Skeletal muscle tissue (tissue), 4 donors: Measurements from ENCODE around the gene GAPVD1. TPM values are rescaled to one million over a fixed set of nuclear protein-coding genes. Genes with fewer than 3 reads are reported as not detected.

Source experiments
- H3K27ac ChIP-seq: one replicate; pipeline ENCODE4 v1.7.0; 2013; ENCODE audit warnings: mild to moderate bottlenecking, low read depth, low read length, inconsistent platforms
- H3K27me3 ChIP-seq, 3 donors: one replicate each; pipeline ENCODE4 v1.7.0; 2013; ENCODE audit warnings: low read length in 3 of 3; ENCODE audit not compliant: control insufficient read depth in 3 of 3, insufficient read depth in 3 of 3
- H3K36me3 ChIP-seq, 3 donors: one replicate each; pipeline ENCODE4 v1.7.0; 2013; ENCODE audit warnings: low read length in 3 of 3; ENCODE audit not compliant: control insufficient read depth in 3 of 3, insufficient read depth in 3 of 3
- H3K4me1 ChIP-seq, 3 donors: one replicate each; pipeline ENCODE4 v1.7.0; 2013; ENCODE audit warnings: low read length in 3 of 3, mild to moderate bottlenecking in 3 of 3; ENCODE audit not compliant: control insufficient read depth in 3 of 3, insufficient read depth in 3 of 3
- H3K4me3 ChIP-seq, 3 donors: one replicate each; pipeline ENCODE4 v1.7.0; 2013; ENCODE audit warnings: low read length in 3 of 3
- H3K9ac ChIP-seq, 3 donors: one replicate each; pipeline ENCODE4 v1.7.0; 2013; ENCODE audit warnings: low read length in 3 of 3, mild to moderate bottlenecking in 3 of 3, moderate library complexity in 2 of 3, low read depth in 1 of 3
- H3K9me3 ChIP-seq, 3 donors: one replicate each; pipeline ENCODE4 v1.7.0; 2013; ENCODE audit warnings: low read length in 3 of 3; ENCODE audit not compliant: control insufficient read depth in 3 of 3
- total RNA-seq: library from RNA; depleted of rRNA; stranded (reverse); fragments of >200 nt; gene quantifications from one replicate; pipeline ENCODE4 v1.2.3, GENCODE V29; 2014
- donor health status: Osteomylitis.

The GAPVD1 gene
- total RNA-seq, 1 donor from 2014 or later = 42.3 TPM

DNA sequence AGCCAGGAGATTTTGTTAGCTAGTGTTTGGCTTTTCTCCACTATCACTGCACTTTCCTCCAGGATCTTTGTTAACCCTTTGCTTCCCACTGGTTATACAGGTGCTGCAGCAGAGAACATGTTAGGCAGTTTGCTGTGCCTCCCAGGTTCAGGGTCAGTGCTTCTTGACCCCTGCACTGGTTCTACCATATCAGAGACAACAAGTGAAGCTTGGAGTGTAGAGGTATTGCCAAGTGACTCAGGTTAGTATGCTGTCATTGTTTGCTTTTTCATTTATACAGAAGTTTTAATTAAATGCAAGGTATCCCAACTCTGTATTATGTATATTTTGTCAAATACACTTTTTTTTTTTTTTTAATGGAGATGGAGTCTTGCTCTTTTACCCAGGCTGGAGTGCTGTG, 68.4 kb downstream of the GAPVD1 start:
- H3K4me1 ChIP-seq = no peaks in the 10 kb centered on the region
- H3K36me3 ChIP-seq = peaks cover 34 to 47% (median 45%) of the 10 kb centered on the region in 3 donors
- no peak overlapping the region for H3K27ac ChIP-seq
- no peak overlapping the region for H3K9ac ChIP-seq
- no peaks in the 10 kb centered on the region for H3K27me3 ChIP-seq
- no peaks in the 10 kb centered on the region for H3K9me3 ChIP-seq
- no peak overlapping the region for H3K4me3 ChIP-seq

DNA sequence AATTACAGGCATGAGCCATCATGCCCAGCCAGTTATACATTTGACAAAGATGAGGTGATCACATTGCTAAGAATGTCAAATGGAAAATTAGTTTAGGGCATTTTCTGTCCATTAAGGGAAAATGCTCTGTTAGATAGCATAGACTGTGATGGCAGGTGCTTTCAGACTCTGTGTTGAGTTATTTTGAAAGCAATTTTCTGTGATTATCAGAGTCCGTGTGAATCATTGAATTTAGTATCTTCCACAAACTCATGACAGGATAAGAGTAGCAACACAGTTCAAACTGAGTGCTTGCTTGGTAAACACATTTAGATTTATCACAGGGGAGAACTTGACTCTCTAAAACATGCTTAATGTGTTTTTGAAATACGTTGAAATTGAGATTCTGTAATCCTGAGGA, 69.0 kb downstream of the GAPVD1 start:
- Histone ChIP-seq H3K4me1 (no peaks in the 10 kb centered on the region), H3K9ac (no peak overlapping the region), H3K27me3 (no peaks in the 10 kb centered on the region), H3K4me3 (no peak overlapping the region), H3K27ac (no peak overlapping the region), H3K36me3 (peaks cover 35 to 48% (median 42%) of the 10 kb centered on the region in 3 donors), H3K9me3 (no peaks in the 10 kb centered on the region)

DNA sequence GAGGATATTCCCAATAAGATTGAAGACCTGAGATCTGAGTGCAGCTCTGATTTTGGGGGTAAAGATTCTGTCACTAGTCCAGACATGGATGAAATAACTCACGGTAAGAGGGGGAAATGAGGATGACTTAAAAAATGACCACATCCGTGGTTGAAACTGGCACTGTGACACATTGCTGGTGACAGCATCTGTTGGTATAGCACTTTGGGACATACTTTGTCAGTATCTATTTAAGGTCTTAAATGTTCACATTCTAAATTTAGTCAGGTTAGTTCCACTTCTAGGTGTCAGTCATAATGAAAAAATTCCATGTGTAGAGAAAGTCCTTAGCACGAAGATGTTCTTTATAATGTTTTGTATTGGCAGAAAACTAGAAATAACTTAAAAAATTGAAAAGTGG, 70.9 kb downstream of the GAPVD1 start:
- no peaks in the 10 kb centered on the region for H3K27me3 ChIP-seq
- no peak overlapping the region for H3K4me3 ChIP-seq
- H3K4me1 ChIP-seq = no peaks in the 10 kb centered on the region
- no peak overlapping the region for H3K27ac ChIP-seq
- H3K36me3 ChIP-seq = peaks cover 35 to 46% (median 44%) of the 10 kb centered on the region in 3 donors
- no peaks in the 10 kb centered on the region for H3K9me3 ChIP-seq
- H3K9ac ChIP-seq = no peak overlapping the region

DNA sequence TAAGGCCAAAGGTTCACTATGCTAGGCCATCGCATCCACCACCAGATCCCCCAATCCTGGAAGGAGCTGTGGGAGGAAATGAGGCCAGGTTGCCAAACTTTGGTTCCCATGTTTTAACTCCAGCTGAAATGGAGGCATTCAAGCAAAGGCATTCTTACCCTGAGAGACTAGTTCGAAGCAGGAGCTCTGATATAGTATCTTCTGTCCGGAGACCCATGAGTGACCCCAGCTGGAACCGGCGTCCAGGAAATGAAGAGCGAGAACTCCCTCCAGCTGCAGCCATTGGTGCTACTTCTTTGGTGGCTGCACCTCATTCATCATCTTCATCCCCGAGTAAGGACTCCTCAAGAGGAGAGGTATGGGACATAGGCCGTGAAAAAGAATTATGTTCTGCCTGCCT, 75.6 kb downstream of the GAPVD1 start:
- H3K27me3 ChIP-seq = no peaks in the 10 kb centered on the region
- no peak overlapping the region for H3K27ac ChIP-seq
- H3K4me3 ChIP-seq = no peak overlapping the region
- no peak overlapping the region for H3K9ac ChIP-seq
- H3K36me3 ChIP-seq = peaks cover 32 to 64% (median 47%) of the 10 kb centered on the region in 3 donors
- no peaks in the 10 kb centered on the region for H3K4me1 ChIP-seq
- no peaks in the 10 kb centered on the region for H3K9me3 ChIP-seq

- Histone ChIP-seq H3K4me1 (no peaks in the 10 kb centered on the region), H3K4me3 (no peak overlapping the region), H3K27me3 (no peaks in the 10 kb centered on the region), H3K9ac (no peak overlapping the region), H3K9me3 (no peaks in the 10 kb centered on the region), H3K27ac (no peak overlapping the region), H3K36me3 (peaks cover 24 to 52% (median 49%) of the 10 kb centered on the region in 3 donors)
Observed at GRCh38 chr9:125338929-125339328, 77.3 kb downstream of the GAPVD1 start.

GRCh38 chr9:125341566-125341965, 79.9 kb downstream of the GAPVD1 start:
- Histone ChIP-seq H3K4me1 (no peaks in the 10 kb centered on the region), H3K9me3 (no peaks in the 10 kb centered on the region), H3K4me3 (no peak overlapping the region), H3K9ac (no peak overlapping the region), H3K27ac (no peak overlapping the region), H3K27me3 (no peaks in the 10 kb centered on the region), H3K36me3 (peaks cover 15 to 58% (median 50%) of the 10 kb centered on the region in 3 donors)

DNA sequence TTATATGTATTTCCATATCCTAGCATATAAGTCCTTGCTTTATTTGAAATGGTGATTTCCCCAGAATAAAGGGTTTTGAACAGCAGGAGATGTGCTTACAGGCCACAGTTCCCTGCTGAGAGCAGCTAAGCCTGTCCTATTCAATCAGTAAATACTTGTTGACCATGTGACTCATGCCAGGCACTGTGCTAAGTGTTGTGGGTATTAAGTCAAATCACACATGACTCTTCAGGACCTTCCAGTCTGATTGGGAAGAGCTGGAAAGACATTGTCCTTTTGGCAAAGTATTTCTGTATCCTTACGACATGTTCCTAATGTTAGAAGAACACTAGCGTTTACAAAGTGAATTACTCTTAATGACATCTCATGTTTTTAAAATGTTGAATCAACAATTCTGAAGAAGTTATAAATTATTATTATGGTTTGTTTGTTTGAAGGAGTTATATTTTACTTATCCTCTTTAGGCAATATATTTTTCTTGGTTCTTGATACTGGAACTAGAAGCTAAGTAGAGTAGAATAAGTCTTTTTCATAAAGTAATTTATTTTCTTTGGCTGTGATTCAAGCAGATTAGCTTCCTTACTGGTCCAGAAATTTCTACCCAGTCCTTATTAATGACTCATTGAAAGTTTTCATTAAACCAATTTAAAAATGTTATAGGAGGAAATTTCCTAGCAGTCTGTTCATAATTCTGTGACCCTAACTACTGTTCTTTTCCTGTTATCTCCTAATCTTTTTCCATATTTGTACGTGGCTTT, 82.1 kb downstream of the GAPVD1 start:
- Histone ChIP-seq H3K36me3 (peaks cover 12 to 54% (median 52%) of the 10 kb centered on the region in 3 donors), H3K4me1 (no peaks in the 10 kb centered on the region), H3K27ac (no peak overlapping the region), H3K27me3 (no peaks in the 10 kb centered on the region), H3K9me3 (no peaks in the 10 kb centered on the region), H3K9ac (no peak overlapping the region), H3K4me3 (no peak overlapping the region)

DNA sequence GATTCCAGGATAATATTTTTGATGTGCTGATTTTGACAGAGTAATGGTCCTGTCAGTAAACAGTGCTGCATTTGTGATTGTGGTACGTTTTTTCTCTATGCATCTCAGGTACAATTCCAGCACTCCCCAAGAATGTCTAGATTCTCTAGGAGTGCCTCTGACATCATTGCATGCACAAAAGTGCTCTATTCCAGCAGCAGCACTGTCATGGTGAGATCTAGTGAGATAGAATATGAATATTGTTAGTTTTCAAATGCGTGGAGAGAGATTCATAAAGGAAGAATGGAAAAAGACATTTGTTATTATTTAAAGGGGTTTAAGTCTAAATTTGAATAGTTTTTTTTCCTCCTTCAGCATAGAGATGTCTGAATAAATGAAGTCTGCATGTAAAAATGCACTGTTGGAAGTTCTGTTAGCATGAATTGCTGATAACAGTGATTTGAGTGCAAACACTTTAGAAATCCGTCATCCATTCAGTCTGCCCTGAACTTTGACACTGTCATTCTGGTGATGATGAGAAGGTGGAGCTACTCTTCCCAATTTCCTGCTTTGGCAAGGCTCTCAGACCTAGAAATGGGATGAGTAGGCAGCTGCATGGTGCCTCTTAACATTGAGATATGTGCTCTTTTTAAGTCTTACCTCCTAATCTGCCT, 84.6 kb downstream of the GAPVD1 start:
- H3K27ac ChIP-seq = no peak overlapping the region
- no peak overlapping the region for H3K9ac ChIP-seq
- no peaks in the 10 kb centered on the region for H3K9me3 ChIP-seq
- peaks cover 25 to 64% (median 61%) of the 10 kb centered on the region in 3 donors for H3K36me3 ChIP-seq
- no peak overlapping the region for H3K4me3 ChIP-seq
- no peaks in the 10 kb centered on the region for H3K4me1 ChIP-seq
- no peaks in the 10 kb centered on the region for H3K27me3 ChIP-seq

- H3K36me3 ChIP-seq = peaks cover 33 to 67% (median 67%) of the 10 kb centered on the region in 3 donors
- H3K27me3 ChIP-seq = no peaks in the 10 kb centered on the region
- no peaks in the 10 kb centered on the region for H3K4me1 ChIP-seq
- H3K9ac ChIP-seq = no peak overlapping the region
- no peaks in the 10 kb centered on the region for H3K9me3 ChIP-seq
- no peak overlapping the region for H3K4me3 ChIP-seq
- H3K27ac ChIP-seq = no peak overlapping the region
Observed at GRCh38 chr9:125355601-125356000, 94.0 kb downstream of the GAPVD1 start.

- Histone ChIP-seq H3K36me3 (peaks cover 28 to 67% (median 66%) of the 10 kb centered on the region in 3 donors), H3K27ac (no peak overlapping the region)
Observed at GRCh38 chr9:125356032-125356431, 94.4 kb downstream of the GAPVD1 start.

More at GRCh38 chr9:125356032-125356431, 94.4 kb downstream of the GAPVD1 start:
- H3K4me3 ChIP-seq = no peak overlapping the region
- H3K9ac ChIP-seq = no peak overlapping the region
- no peaks in the 10 kb centered on the region for H3K27me3 ChIP-seq
- H3K4me1 ChIP-seq = no peaks in the 10 kb centered on the region
- H3K9me3 ChIP-seq = no peaks in the 10 kb centered on the region
